Measurements from ENCODE around the gene FOXP4. TPM values are rescaled to one million over a fixed set of nuclear protein-coding genes. Genes with fewer than 3 reads are reported as not detected.

The FOXP4 gene
- total RNA-seq, 1 donor from 2014 or later, result 9.7 TPM

GRCh38 chr6:41589223-41589622, 43.0 kb downstream of the FOXP4 start:
- Mint-ChIP-seq H3K27ac (no peak overlapping the region), H3K27me3 (ENCODE audit: low read depth) (no peaks in the 10 kb centered on the region), H3K4me3 (ENCODE audit: low read depth) (no peak overlapping the region), H3K36me3 (ENCODE audit: low read depth) (no peaks in the 10 kb centered on the region), H3K4me1 (ENCODE audit: low read depth) (peaks cover 1% of the 10 kb centered on the region), H3K9me3 (no peaks in the 10 kb centered on the region)
- intact Hi-C loops (cut with micrococcal nuclease), result no loop called here
- no peak for DNase-seq (ENCODE audit: low spot score)

- H3K27ac Mint-ChIP-seq, result no peak overlapping the region
- no peak for DNase-seq (ENCODE audit: low spot score)
- H3K36me3 Mint-ChIP-seq (ENCODE audit: low read depth), result no peaks in the 10 kb centered on the region
- peaks cover 1% of the 10 kb centered on the region for H3K4me1 Mint-ChIP-seq (ENCODE audit: low read depth)
- intact Hi-C loops (cut with micrococcal nuclease), result no loop called here
- H3K27me3 Mint-ChIP-seq (ENCODE audit: low read depth), result no peaks in the 10 kb centered on the region
- H3K9me3 Mint-ChIP-seq, result no peaks in the 10 kb centered on the region
- no peak overlapping the region for H3K4me3 Mint-ChIP-seq (ENCODE audit: low read depth)
Observed at GRCh38 chr6:41589636-41590622, 43.7 kb downstream of the FOXP4 start.

GRCh38 chr6:41591122-41591521, 44.9 kb downstream of the FOXP4 start:
- H3K27ac Mint-ChIP-seq, result no peak overlapping the region
- peaks cover 1% of the 10 kb centered on the region for H3K4me1 Mint-ChIP-seq (ENCODE audit: low read depth)
- no peaks in the 10 kb centered on the region for H3K9me3 Mint-ChIP-seq
- H3K27me3 Mint-ChIP-seq (ENCODE audit: low read depth), result no peaks in the 10 kb centered on the region
- intact Hi-C loops (cut with micrococcal nuclease), result no loop called here
- no peak overlapping the region for H3K4me3 Mint-ChIP-seq (ENCODE audit: low read depth)
- H3K36me3 Mint-ChIP-seq (ENCODE audit: low read depth), result no peaks in the 10 kb centered on the region
- DNase-seq (ENCODE audit: low spot score), result no peak

- Mint-ChIP-seq H3K36me3 (ENCODE audit: low read depth) (no peaks in the 10 kb centered on the region), H3K4me3 (ENCODE audit: low read depth) (no peak overlapping the region), H3K27ac (no peak overlapping the region), H3K4me1 (ENCODE audit: low read depth) (peaks cover 1% of the 10 kb centered on the region), H3K27me3 (ENCODE audit: low read depth) (no peaks in the 10 kb centered on the region), H3K9me3 (no peaks in the 10 kb centered on the region)
- DNase-seq (ENCODE audit: low spot score), result peak; percentile 65
- intact Hi-C loops (cut with micrococcal nuclease), result loop anchor here (1.0 to 2.0 kb wide), 3 partner anchors 129 to 223 kb away; no protein-coding TSS in a partner anchor
Observed at GRCh38 chr6:41591859-41592502, 45.8 kb downstream of the FOXP4 start.

- H3K27ac Mint-ChIP-seq, result no peak overlapping the region
- no peaks in the 10 kb centered on the region for H3K27me3 Mint-ChIP-seq (ENCODE audit: low read depth)
- no peak for DNase-seq (ENCODE audit: low spot score)
- H3K36me3 Mint-ChIP-seq (ENCODE audit: low read depth), result no peaks in the 10 kb centered on the region
- no peak overlapping the region for H3K4me3 Mint-ChIP-seq (ENCODE audit: low read depth)
- H3K4me1 Mint-ChIP-seq (ENCODE audit: low read depth), result peaks cover 1% of the 10 kb centered on the region
- intact Hi-C loops (cut with micrococcal nuclease), result loop anchor here (2.0 kb wide), 1 partner anchor 131 kb away; no protein-coding TSS in a partner anchor
- no peaks in the 10 kb centered on the region for H3K9me3 Mint-ChIP-seq
Observed at GRCh38 chr6:41593406-41593805, 47.2 kb downstream of the FOXP4 start.

GRCh38 chr6:41593839-41594238, 47.7 kb downstream of the FOXP4 start:
- Mint-ChIP-seq H3K9me3 (no peaks in the 10 kb centered on the region), H3K27me3 (ENCODE audit: low read depth) (no peaks in the 10 kb centered on the region), H3K4me3 (ENCODE audit: low read depth) (no peak overlapping the region), H3K27ac (no peak overlapping the region), H3K36me3 (ENCODE audit: low read depth) (no peaks in the 10 kb centered on the region), H3K4me1 (ENCODE audit: low read depth) (peaks cover 1% of the 10 kb centered on the region)
- intact Hi-C loops (cut with micrococcal nuclease), result loop anchor here (2.0 kb wide), 1 partner anchor 131 kb away; no protein-coding TSS in a partner anchor
- DNase-seq (ENCODE audit: low spot score), result no peak

GRCh38 chr6:41594326-41594725, 48.1 kb downstream of the FOXP4 start:
- Mint-ChIP-seq H3K4me1 (ENCODE audit: low read depth) (peaks cover 1% of the 10 kb centered on the region), H3K4me3 (ENCODE audit: low read depth) (no peak overlapping the region), H3K9me3 (no peaks in the 10 kb centered on the region), H3K36me3 (ENCODE audit: low read depth) (no peaks in the 10 kb centered on the region), H3K27me3 (ENCODE audit: low read depth) (no peaks in the 10 kb centered on the region), H3K27ac (no peak overlapping the region)
- intact Hi-C loops (cut with micrococcal nuclease), result no loop called here
- no peak for DNase-seq (ENCODE audit: low spot score)

- Mint-ChIP-seq H3K36me3 (ENCODE audit: low read depth) (no peaks in the 10 kb centered on the region), H3K9me3 (no peaks in the 10 kb centered on the region), H3K4me3 (ENCODE audit: low read depth) (no peak overlapping the region), H3K27me3 (ENCODE audit: low read depth) (no peaks in the 10 kb centered on the region), H3K4me1 (ENCODE audit: low read depth) (peaks cover 1% of the 10 kb centered on the region), H3K27ac (no peak overlapping the region)
- no peak for DNase-seq (ENCODE audit: low spot score)
- intact Hi-C loops (cut with micrococcal nuclease), result no loop called here
Observed at GRCh38 chr6:41594766-41595165, 48.6 kb downstream of the FOXP4 start.

- Mint-ChIP-seq H3K36me3 (ENCODE audit: low read depth) (no peaks in the 10 kb centered on the region), H3K4me3 (ENCODE audit: low read depth) (no peak overlapping the region), H3K27me3 (ENCODE audit: low read depth) (no peaks in the 10 kb centered on the region), H3K9me3 (no peaks in the 10 kb centered on the region), H3K4me1 (ENCODE audit: low read depth) (peaks cover 1% of the 10 kb centered on the region), H3K27ac (no peak overlapping the region)
- intact Hi-C loops (cut with micrococcal nuclease), result no loop called here
- no peak for DNase-seq (ENCODE audit: low spot score)
Observed at GRCh38 chr6:41595166-41595565, 49.0 kb downstream of the FOXP4 start.

- Mint-ChIP-seq H3K27ac (no peak overlapping the region), H3K36me3 (ENCODE audit: low read depth) (no peaks in the 10 kb centered on the region), H3K27me3 (ENCODE audit: low read depth) (no peaks in the 10 kb centered on the region), H3K4me3 (ENCODE audit: low read depth) (no peak overlapping the region), H3K4me1 (ENCODE audit: low read depth) (peaks cover 1% of the 10 kb centered on the region), H3K9me3 (no peaks in the 10 kb centered on the region)
- DNase-seq (ENCODE audit: low spot score), result no peak
- intact Hi-C loops (cut with micrococcal nuclease), result no loop called here
Observed at GRCh38 chr6:41596096-41596685, 50.0 kb downstream of the FOXP4 start.

- Mint-ChIP-seq H3K4me1 (ENCODE audit: low read depth) (peaks cover 1% of the 10 kb centered on the region), H3K9me3 (no peaks in the 10 kb centered on the region), H3K36me3 (ENCODE audit: low read depth) (no peaks in the 10 kb centered on the region), H3K27me3 (ENCODE audit: low read depth) (no peaks in the 10 kb centered on the region), H3K27ac (no peak overlapping the region), H3K4me3 (ENCODE audit: low read depth) (no peak overlapping the region)
- DNase-seq (ENCODE audit: low spot score), result no peak
- intact Hi-C loops (cut with micrococcal nuclease), result no loop called here
Observed at GRCh38 chr6:41596807-41597206, 50.6 kb downstream of the FOXP4 start.

- no peaks in the 10 kb centered on the region for H3K27me3 Mint-ChIP-seq (ENCODE audit: low read depth)
Observed at GRCh38 chr6:41597246-41598000, 51.2 kb downstream of the FOXP4 start.

More at GRCh38 chr6:41597246-41598000, 51.2 kb downstream of the FOXP4 start:
- Mint-ChIP-seq H3K36me3 (ENCODE audit: low read depth) (no peaks in the 10 kb centered on the region), H3K4me1 (ENCODE audit: low read depth) (no peaks in the 10 kb centered on the region), H3K4me3 (ENCODE audit: low read depth) (no peak overlapping the region), H3K27ac (no peak overlapping the region), H3K9me3 (no peaks in the 10 kb centered on the region)
- DNase-seq (ENCODE audit: low spot score), result no peak
- intact Hi-C loops (cut with micrococcal nuclease), result no loop called here
